ENCODE data around the gene FBLN7.

DNA sequence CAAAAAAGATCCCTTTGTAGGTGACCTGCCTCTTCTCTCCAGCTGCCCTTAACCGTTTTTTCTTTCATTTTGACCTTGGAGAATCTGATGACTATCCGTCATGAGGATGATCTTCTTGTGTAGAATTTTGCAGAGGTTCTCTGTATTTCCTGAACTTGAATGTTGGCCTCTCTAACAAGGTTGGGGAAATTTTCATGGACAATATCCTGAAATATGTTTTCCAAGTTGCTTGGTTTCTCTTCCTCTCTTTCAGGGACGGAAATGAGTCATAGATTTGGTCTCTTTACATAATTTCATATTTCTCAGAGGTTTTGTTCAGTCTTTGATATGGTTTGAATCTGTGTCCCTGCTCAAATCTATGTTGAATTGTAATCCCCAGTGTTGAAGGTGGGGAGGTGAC is 82.6 kb downstream of the FBLN7 start:
- no peak for TF ChIP-seq EZH2 (IDR thresholded peaks at IDR 0.05; ENCODE audit: borderline replicate concordance, low read depth, low read length, poor library complexity, severe bottlenecking)
- TF ChIP-seq, protein P1, sequence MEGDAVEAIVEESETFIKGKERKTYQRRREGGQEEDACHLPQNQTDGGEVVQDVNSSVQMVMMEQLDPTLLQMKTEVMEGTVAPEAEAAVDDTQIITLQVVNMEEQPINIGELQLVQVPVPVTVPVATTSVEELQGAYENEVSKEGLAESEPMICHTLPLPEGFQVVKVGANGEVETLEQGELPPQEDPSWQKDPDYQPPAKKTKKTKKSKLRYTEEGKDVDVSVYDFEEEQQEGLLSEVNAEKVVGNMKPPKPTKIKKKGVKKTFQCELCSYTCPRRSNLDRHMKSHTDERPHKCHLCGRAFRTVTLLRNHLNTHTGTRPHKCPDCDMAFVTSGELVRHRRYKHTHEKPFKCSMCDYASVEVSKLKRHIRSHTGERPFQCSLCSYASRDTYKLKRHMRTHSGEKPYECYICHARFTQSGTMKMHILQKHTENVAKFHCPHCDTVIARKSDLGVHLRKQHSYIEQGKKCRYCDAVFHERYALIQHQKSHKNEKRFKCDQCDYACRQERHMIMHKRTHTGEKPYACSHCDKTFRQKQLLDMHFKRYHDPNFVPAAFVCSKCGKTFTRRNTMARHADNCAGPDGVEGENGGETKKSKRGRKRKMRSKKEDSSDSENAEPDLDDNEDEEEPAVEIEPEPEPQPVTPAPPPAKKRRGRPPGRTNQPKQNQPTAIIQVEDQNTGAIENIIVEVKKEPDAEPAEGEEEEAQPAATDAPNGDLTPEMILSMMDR (conservative IDR thresholded peaks at IDR 0.05; ENCODE audit: low read depth, low read length), result no peak
